K562 (cell line): ENCODE results near the gene RAB31. TPM values are rescaled to one million over a fixed set of nuclear protein-coding genes. Genes with fewer than 3 reads are reported as not detected.

Experiments
- CLOCK ChIP-seq: fragments of 250-450 bp; sonication (Bioruptor Pico); IDR thresholded peaks from 2 replicates; pipeline ENCODE4 v1.4.0; 2020; ENCODE audit warnings: mild to moderate bottlenecking, moderate library complexity, borderline replicate concordance
- CXXC5 ChIP-seq: fragments of 250-450 bp; sonication (Bioruptor Pico); IDR thresholded peaks from 2 replicates; pipeline ENCODE4 v1.8.0; 2022; ENCODE audit warnings: inconsistent platforms, mild to moderate bottlenecking, moderate library complexity
- FOXK2 ChIP-seq, 2 experiments: fragments of 450-650 bp; IDR thresholded peaks in 1 of 2; conservative IDR thresholded peaks in 1 of 2; 2 replicates each; pipeline ENCODE4 v1.6.1; 2016; ENCODE audit warnings: low read depth in 2 of 2, mild to moderate bottlenecking in 1 of 2
- HDAC8 ChIP-seq: fragments of 450-650 bp; IDR thresholded peaks from 2 replicates; pipeline ENCODE4 v1.6.1; 2016; ENCODE audit warnings: mild to moderate bottlenecking, missing genetic modification characterization, moderate library complexity, missing compliant biosample characterization
- HMGN3 ChIP-seq: IDR thresholded peaks from 2 replicates; pipeline ENCODE4 v1.6.1; 2011; ENCODE audit warnings: borderline replicate concordance, low read depth, mild to moderate bottlenecking, mixed read lengths, low read length; ENCODE audit not compliant: insufficient read length; ENCODE audit errors: extremely low read depth
- MEF2D ChIP-seq: conservative IDR thresholded peaks from 2 replicates; pipeline ENCODE4 v1.6.1; 2016; ENCODE audit warnings: low read depth, missing genetic modification characterization, missing compliant biosample characterization
- MTA2 ChIP-seq: fragments of 450-650 bp; IDR thresholded peaks from 2 replicates; pipeline ENCODE4 v1.6.1; 2016; ENCODE audit warnings: low read depth
- MTF1 ChIP-seq: fragments of 250-450 bp; sonication (Bioruptor Pico); IDR thresholded peaks from 2 replicates; pipeline ENCODE4 v1.9.0; 2021; ENCODE audit warnings: moderate library complexity, mild to moderate bottlenecking, inconsistent platforms, borderline replicate concordance
- NCOA1 ChIP-seq: fragments of 450-650 bp; IDR thresholded peaks from 2 replicates; pipeline ENCODE4 v1.6.1; 2016; ENCODE audit warnings: low read depth
- POLR2G ChIP-seq: fragments of 200-400 bp; formaldehyde crosslinking; IDR thresholded peaks from 2 replicates; pipeline ENCODE4 v1.6.1; 2017; ENCODE audit warnings: low read depth, mild to moderate bottlenecking, antibody characterized with exemption, low read length, moderate library complexity
- RBM25 ChIP-seq: fragments of 200-400 bp; formaldehyde crosslinking; IDR thresholded peaks from 2 replicates; pipeline ENCODE4 v1.6.1; 2018; ENCODE audit warnings: low read length, low read depth, moderate library complexity; ENCODE audit not compliant: severe bottlenecking
- RBM39 ChIP-seq: fragments of 200-400 bp; formaldehyde crosslinking; optimal IDR thresholded peaks from 2 replicates; pipeline ENCODE3; 2018; ENCODE audit warnings: low read depth, low read length
- SMARCE1 ChIP-seq: fragments of 450-650 bp; IDR thresholded peaks from 2 replicates; pipeline ENCODE4 v1.7.1; 2016; ENCODE audit warnings: mild to moderate bottlenecking
- SRSF1 ChIP-seq: fragments of 200-400 bp; formaldehyde crosslinking; IDR thresholded peaks from 2 replicates; pipeline ENCODE4 v1.6.1; 2017; ENCODE audit warnings: mild to moderate bottlenecking, low read depth, low read length, moderate library complexity
- TAL1 ChIP-seq: fragments of 450-650 bp; IDR thresholded peaks from 2 replicates; pipeline ENCODE4 v1.6.1; 2016; ENCODE audit warnings: mild to moderate bottlenecking
- TFE3 ChIP-seq: fragments of 450-650 bp; formaldehyde crosslinking; IDR thresholded peaks from 2 replicates; pipeline ENCODE4 v1.4.0; 2020; ENCODE audit warnings: mild to moderate bottlenecking, mixed read lengths
- ZKSCAN1 ChIP-seq: fragments of 150-350 bp; IDR thresholded peaks from 2 replicates; pipeline ENCODE4 v1.6.1; 2016; ENCODE audit warnings: low read depth, low read length
- ZNF12 ChIP-seq: sonication (generic); formaldehyde crosslinking; IDR thresholded peaks from 2 replicates; pipeline ENCODE4 v1.4.0; 2020; ENCODE audit warnings: mild to moderate bottlenecking, missing genetic modification reagents
- ZNF124 ChIP-seq: sonication (generic); formaldehyde crosslinking; IDR thresholded peaks from 2 replicates; pipeline ENCODE4 v1.8.1; 2022; ENCODE audit warnings: missing genetic modification reagents
- ZNF282 ChIP-seq: sonication (generic); formaldehyde crosslinking; IDR thresholded peaks from 2 replicates; pipeline ENCODE4 v1.8.1; 2023; ENCODE audit warnings: missing genetic modification reagents
- ZNF639 ChIP-seq, 2 experiments: fragments of 200-800 bp in 1 of 2; sonication (Bioruptor generic) in 1 of 2; sonication (generic) in 1 of 2; formaldehyde crosslinking in 1 of 2; IDR thresholded peaks in 1 of 2; conservative IDR thresholded peaks in 1 of 2; 2 replicates each; pipeline versions ENCODE4 v1.5.0 to v1.6.1; 2016 to 2020; ENCODE audit warnings: missing compliant biosample characterization in 1 of 2, missing genetic modification characterization in 1 of 2, missing genetic modification reagents in 1 of 2
- polyA plus RNA-seq, 8 experiments: library from polyadenylated mRNA; depleted of rRNA in 4 of 8; stranded (reverse) in 5 of 8; unstranded in 3 of 8; fragments of >200 nt; fragmentation: Nextera tagmentation in 2 of 8; fragmentation: Illumina TruSeq in 1 of 8; extraction: Ambion mirVana in 2 of 8; extraction: Trizol in 1 of 8; gene quantifications; 2 replicates each; pipeline versions ENCODE4 v1.2.1 to v1.2.3, GENCODE V29; 2011 to 2014; ENCODE audit warnings: inconsistent platforms in 1 of 8, missing spikeins in 1 of 8
- total RNA-seq, 7 experiments: library from RNA; depleted of rRNA in 6 of 7; stranded (reverse); fragments of >200 nt in 6 of 7; fragmentation: Illumina TruSeq in 2 of 7; extraction: Trizol in 2 of 7; gene quantifications; 2 replicates each; pipeline versions ENCODE4 v1.2.1 to v1.2.3, GENCODE V29; 2011 to 2021; ENCODE audit warnings: low replicate concordance in 1 of 7

Gene RAB31
- total and polyA plus RNA-seq, 9 of the 15 experiments (the other 6 are each of a cell fraction or from before 2014, with no cell fraction given) = 20.7 to 70.4 (median 41.3) TPM

GRCh38 chr18:9869715-9870430 is 161.8 kb downstream of the RAB31 start (continued):
- peak in 1 of 2 experiments; percentile 72; a peak in 2 of 4 replicates for TF ChIP-seq ZNF639 (CRISPR knock-in tag; conservative IDR thresholded peaks at IDR 0.05 in 1 of 2, IDR thresholded peaks at IDR 0.05 in 1 of 2)
- TF ChIP-seq SMARCE1 = no peak; the same call in none of the 2 replicates
- TF ChIP-seq MTF1 (CRISPR knock-in tag) = no peak
- TF ChIP-seq NCOA1 = no peak
- TF ChIP-seq ZKSCAN1 = no peak
- TF ChIP-seq RBM39 = no peak
- no peak for TF ChIP-seq ZNF282
- no peak for TF ChIP-seq POLR2G
- TF ChIP-seq HMGN3 = peak; percentile 67
- TF ChIP-seq ZNF12 = no peak
- no peak for TF ChIP-seq RBM25
- peak; percentile 72 for TF ChIP-seq CXXC5 (CRISPR knock-in tag)
- TF ChIP-seq MEF2D (tag) = peak; percentile 85
- TF ChIP-seq SRSF1 = no peak
- TF ChIP-seq ZNF124 (CRISPR knock-in tag) = no peak
- TF ChIP-seq MTA2 = no peak
- no peak for TF ChIP-seq CLOCK (CRISPR knock-in tag)
- no peak for TF ChIP-seq TFE3 (CRISPR knock-in tag)
- TF ChIP-seq HDAC8 (tag) = 0 out of 2 replicates have a peak, but pooled peaks have one; percentile 23
- TF ChIP-seq TAL1 = no peak
- no peak for TF ChIP-seq FOXK2 (conservative IDR thresholded peaks at IDR 0.05 in 1 of 2, IDR thresholded peaks at IDR 0.05 in 1 of 2; ENCODE audit: low read depth in 2 of 2)
